K562 (cell line): ENCODE measurements around the gene AQP6. TPM values are rescaled to one million over a fixed set of nuclear protein-coding genes. Genes with fewer than 3 reads are reported as not detected.

Source experiments
- CREB3 ChIP-seq: fragments of 450-650 bp; conservative IDR thresholded peaks from 2 replicates; pipeline ENCODE4 v1.6.1; 2016; ENCODE audit warnings: missing genetic modification characterization, low read depth, mild to moderate bottlenecking, missing compliant biosample characterization, moderate library complexity
- ERF ChIP-seq: fragments of 450-650 bp; formaldehyde crosslinking; IDR thresholded peaks from 2 replicates; pipeline ENCODE4 v1.4.0; 2020; ENCODE audit warnings: mild to moderate bottlenecking, mixed read lengths
- GATA2 ChIP-seq: sonication (generic); formaldehyde crosslinking; IDR thresholded peaks from 2 replicates; pipeline ENCODE4 v1.4.0; 2020; ENCODE audit warnings: mild to moderate bottlenecking, missing genetic modification reagents
- IRF2 ChIP-seq: sonication (generic); formaldehyde crosslinking; IDR thresholded peaks from 2 replicates; pipeline ENCODE4 v1.8.1; 2022; ENCODE audit warnings: mild to moderate bottlenecking, missing genetic modification reagents
- IRF9 ChIP-seq: fragments of 450-650 bp; IDR thresholded peaks from 2 replicates; pipeline ENCODE4 v1.6.1; 2016; ENCODE audit warnings: missing biosample characterization, missing genetic modification characterization
- NFIX ChIP-seq: fragments of 250-450 bp; sonication (Bioruptor Pico); IDR thresholded peaks from 2 replicates; pipeline ENCODE4 v1.4.0; 2020; ENCODE audit warnings: low read depth, mild to moderate bottlenecking, moderate library complexity
- NR0B1 ChIP-seq: fragments of 450-650 bp; IDR thresholded peaks from one replicate; pipeline ENCODE4 v1.6.1; 2018; ENCODE audit warnings: mild to moderate bottlenecking, moderate library complexity; ENCODE audit not compliant: partially characterized antibody
- NR1H2 ChIP-seq: sonication (generic); formaldehyde crosslinking; IDR thresholded peaks from 2 replicates; pipeline ENCODE4 v1.4.0; 2020; ENCODE audit warnings: mild to moderate bottlenecking, missing genetic modification reagents
- PHB ChIP-seq: fragments of 250-450 bp; sonication (Bioruptor Pico); IDR thresholded peaks from 2 replicates; pipeline ENCODE4 v1.5.0; 2021
- POLR2AphosphoS5 ChIP-seq: IDR thresholded peaks from 2 replicates; pipeline ENCODE4 v1.6.1; 2011; ENCODE audit warnings: mild to moderate bottlenecking, low read depth, low read length, moderate library complexity; ENCODE audit not compliant: control insufficient read depth, insufficient read depth
- POLR3G ChIP-seq: IDR thresholded peaks from 2 replicates; pipeline ENCODE4 v1.6.1; 2011; ENCODE audit not compliant: insufficient read length, insufficient replicate concordance; ENCODE audit errors: extremely low read depth
- SMC3 ChIP-seq: conservative IDR thresholded peaks from 2 replicates; pipeline ENCODE4 v1.6.1; 2011; ENCODE audit warnings: low read depth, low read length, improper control_type of control experiment; ENCODE audit not compliant: insufficient read depth
- TCF7 ChIP-seq: sonication (generic); IDR thresholded peaks from 2 replicates; pipeline ENCODE4 v1.6.1; 2016; ENCODE audit warnings: antibody characterized with exemption, borderline replicate concordance
- ZBTB33 ChIP-seq: sonication (generic); formaldehyde crosslinking; IDR thresholded peaks from 2 replicates; pipeline ENCODE4 v1.8.1; 2023; ENCODE audit warnings: mild to moderate bottlenecking, missing genetic modification reagents
- ZNF12 ChIP-seq: sonication (generic); formaldehyde crosslinking; IDR thresholded peaks from 2 replicates; pipeline ENCODE4 v1.4.0; 2020; ENCODE audit warnings: mild to moderate bottlenecking, missing genetic modification reagents
- ZSCAN32 ChIP-seq: fragments of 450-650 bp; formaldehyde crosslinking; IDR thresholded peaks from 2 replicates; pipeline ENCODE4 v1.4.0; 2020; ENCODE audit warnings: mild to moderate bottlenecking, moderate library complexity
- polyA plus RNA-seq, 8 experiments: library from polyadenylated mRNA; depleted of rRNA in 4 of 8; stranded (reverse) in 5 of 8; unstranded in 3 of 8; fragments of >200 nt; fragmentation: Nextera tagmentation in 2 of 8; fragmentation: Illumina TruSeq in 1 of 8; extraction: Ambion mirVana in 2 of 8; extraction: Trizol in 1 of 8; gene quantifications; 2 replicates each; pipeline versions ENCODE4 v1.2.1 to v1.2.3, GENCODE V29; 2011 to 2014; ENCODE audit warnings: inconsistent platforms in 1 of 8, missing spikeins in 1 of 8
- total RNA-seq, 7 experiments: library from RNA; depleted of rRNA in 6 of 7; stranded (reverse); fragments of >200 nt in 6 of 7; fragmentation: Illumina TruSeq in 2 of 7; extraction: Trizol in 2 of 7; gene quantifications; 2 replicates each; pipeline versions ENCODE4 v1.2.1 to v1.2.3, GENCODE V29; 2011 to 2021; ENCODE audit warnings: low replicate concordance in 1 of 7

AQP6 gene
- total and polyA plus RNA-seq, 9 of the 15 experiments (the other 6 are each of a cell fraction or from before 2014, with no cell fraction given): 0.05 to 0.12 TPM; not detected in 7

- TF ChIP-seq TCF7 (no peak), PHB (no peak), ZSCAN32 (CRISPR knock-in tag) (no peak), GATA2 (CRISPR knock-in tag) (no peak), ZBTB33 (CRISPR knock-in tag) (no peak), NFIX (no peak), ZNF12 (CRISPR knock-in tag) (no peak), CREB3 (no peak), ERF (CRISPR knock-in tag) (no peak), POLR2AphosphoS5 (no peak), POLR3G (no peak), SMC3 (no peak), NR0B1 (no peak), IRF9 (tag) (no peak), IRF2 (CRISPR knock-in tag) (no peak), NR1H2 (CRISPR knock-in tag) (no peak)
These were observed 46.2 kb downstream of the AQP6 start (continued) for GRCh38 chr12:50018968-50019367.
